Skeletal muscle tissue (tissue), 4 donors: ENCODE measurements around the gene FGD5. TPM values are rescaled to one million over a fixed set of nuclear protein-coding genes. Genes with fewer than 3 reads are reported as not detected.

Source experiments
- H3K27ac ChIP-seq: one replicate; pipeline ENCODE4 v1.7.0; 2013; ENCODE audit warnings: mild to moderate bottlenecking, low read depth, low read length, inconsistent platforms
- H3K27me3 ChIP-seq, 3 donors: one replicate each; pipeline ENCODE4 v1.7.0; 2013; ENCODE audit warnings: low read length in 3 of 3; ENCODE audit not compliant: control insufficient read depth in 3 of 3, insufficient read depth in 3 of 3
- H3K36me3 ChIP-seq, 3 donors: one replicate each; pipeline ENCODE4 v1.7.0; 2013; ENCODE audit warnings: low read length in 3 of 3; ENCODE audit not compliant: control insufficient read depth in 3 of 3, insufficient read depth in 3 of 3
- H3K4me1 ChIP-seq, 3 donors: one replicate each; pipeline ENCODE4 v1.7.0; 2013; ENCODE audit warnings: low read length in 3 of 3, mild to moderate bottlenecking in 3 of 3; ENCODE audit not compliant: control insufficient read depth in 3 of 3, insufficient read depth in 3 of 3
- H3K4me3 ChIP-seq, 3 donors: one replicate each; pipeline ENCODE4 v1.7.0; 2013; ENCODE audit warnings: low read length in 3 of 3
- H3K9ac ChIP-seq, 3 donors: one replicate each; pipeline ENCODE4 v1.7.0; 2013; ENCODE audit warnings: low read length in 3 of 3, mild to moderate bottlenecking in 3 of 3, moderate library complexity in 2 of 3, low read depth in 1 of 3
- H3K9me3 ChIP-seq, 3 donors: one replicate each; pipeline ENCODE4 v1.7.0; 2013; ENCODE audit warnings: low read length in 3 of 3; ENCODE audit not compliant: control insufficient read depth in 3 of 3
- total RNA-seq: library from RNA; depleted of rRNA; stranded (reverse); fragments of >200 nt; gene quantifications from one replicate; pipeline ENCODE4 v1.2.3, GENCODE V29; 2014
- donor health status: Osteomylitis.

Gene FGD5
- total RNA-seq, 1 donor from 2014 or later: 15.7 TPM

DNA sequence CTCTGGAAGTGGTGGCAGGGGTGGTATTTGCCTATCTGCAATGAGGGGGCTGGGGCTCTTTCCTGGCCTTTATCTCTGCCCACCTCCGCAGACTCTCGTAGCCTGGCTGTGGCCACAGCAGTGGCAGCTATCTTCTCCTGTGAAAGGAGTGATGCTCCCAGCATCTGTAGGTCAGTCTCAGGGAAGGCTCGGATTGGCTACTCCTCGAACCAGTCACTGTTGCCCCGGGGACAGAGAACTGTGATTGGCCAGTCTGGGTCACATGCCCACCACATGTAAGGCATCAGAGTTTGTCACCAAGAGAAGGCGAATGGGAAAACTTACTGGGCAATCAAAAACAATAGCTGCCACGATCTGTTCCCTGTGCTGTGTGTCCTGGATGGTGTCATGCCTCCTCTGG, 30.1 kb upstream of the FGD5 start:
- Histone ChIP-seq H3K9ac (no peak overlapping the region), H3K27ac (no peak overlapping the region), H3K4me1 (peaks cover 0 to 11% (median 8%) of the 10 kb centered on the region in 3 donors), H3K36me3 (no peaks in the 10 kb centered on the region), H3K9me3 (no peaks in the 10 kb centered on the region), H3K27me3 (peaks cover 3 to 17% (median 6%) of the 10 kb centered on the region in 3 donors), H3K4me3 (no peak overlapping the region)

- no peak overlapping the region for H3K9ac ChIP-seq
- H3K9me3 ChIP-seq: no peaks in the 10 kb centered on the region
- H3K4me3 ChIP-seq: no peak overlapping the region
Observed at GRCh38 chr3:14789221-14789620, 29.5 kb upstream of the FGD5 start.

GRCh38 chr3:14789640-14790285, 29.0 kb upstream of the FGD5 start:
- Histone ChIP-seq H3K27ac (no peak overlapping the region), H3K27me3 (peaks cover 3 to 17% (median 6%) of the 10 kb centered on the region in 3 donors), H3K4me3 (no peak overlapping the region), H3K4me1 (peaks cover 8 to 16% (median 16%) of the 10 kb centered on the region in 3 donors), H3K36me3 (no peaks in the 10 kb centered on the region), H3K9ac (no peak overlapping the region), H3K9me3 (no peaks in the 10 kb centered on the region)

More at GRCh38 chr3:14789221-14789620, 29.5 kb upstream of the FGD5 start:
- Histone ChIP-seq H3K27me3 (peaks cover 3 to 17% (median 6%) of the 10 kb centered on the region in 3 donors), H3K27ac (no peak overlapping the region), H3K4me1 (peaks cover 5 to 16% (median 13%) of the 10 kb centered on the region in 3 donors), H3K36me3 (no peaks in the 10 kb centered on the region)

DNA sequence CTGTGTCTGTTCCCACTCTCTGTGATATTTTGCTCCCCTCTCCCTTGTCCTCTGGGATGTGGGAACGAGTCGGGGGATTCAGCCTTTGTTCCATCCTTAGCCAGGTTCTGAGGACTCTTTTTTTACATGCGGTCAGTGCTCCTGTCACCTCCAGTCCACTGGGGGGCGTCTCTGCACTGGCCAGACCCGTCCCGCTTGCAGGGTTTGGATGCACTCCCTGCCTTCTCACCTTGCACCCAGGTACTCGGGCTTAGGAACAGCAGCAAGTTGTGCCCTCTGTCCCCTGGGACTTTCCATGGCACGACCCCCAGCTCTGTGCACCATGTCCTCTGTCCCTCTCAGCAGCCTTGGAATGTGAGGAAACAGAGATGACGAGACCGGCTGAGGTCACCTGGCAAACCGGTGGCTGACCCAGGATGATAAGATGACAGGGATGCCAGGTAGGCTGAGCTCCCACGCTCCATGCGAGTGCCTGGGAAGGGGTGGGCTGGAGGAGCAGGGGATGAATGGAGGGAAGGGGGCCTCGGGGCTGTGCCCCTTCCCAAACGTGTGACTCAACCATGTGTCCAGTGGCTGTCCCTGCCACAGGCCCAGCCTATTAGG, 27.3 kb upstream of the FGD5 start:
- H3K4me1 ChIP-seq: peaks cover 8 to 22% (median 16%) of the 10 kb centered on the region in 3 donors
- no peaks in the 10 kb centered on the region for H3K9me3 ChIP-seq
- H3K4me3 ChIP-seq: no peak overlapping the region
- no peaks in the 10 kb centered on the region for H3K36me3 ChIP-seq
- peaks cover 3 to 9% (median 5%) of the 10 kb centered on the region in 3 donors for H3K27me3 ChIP-seq
- no peak overlapping the region for H3K27ac ChIP-seq
- no peak overlapping the region for H3K9ac ChIP-seq

DNA sequence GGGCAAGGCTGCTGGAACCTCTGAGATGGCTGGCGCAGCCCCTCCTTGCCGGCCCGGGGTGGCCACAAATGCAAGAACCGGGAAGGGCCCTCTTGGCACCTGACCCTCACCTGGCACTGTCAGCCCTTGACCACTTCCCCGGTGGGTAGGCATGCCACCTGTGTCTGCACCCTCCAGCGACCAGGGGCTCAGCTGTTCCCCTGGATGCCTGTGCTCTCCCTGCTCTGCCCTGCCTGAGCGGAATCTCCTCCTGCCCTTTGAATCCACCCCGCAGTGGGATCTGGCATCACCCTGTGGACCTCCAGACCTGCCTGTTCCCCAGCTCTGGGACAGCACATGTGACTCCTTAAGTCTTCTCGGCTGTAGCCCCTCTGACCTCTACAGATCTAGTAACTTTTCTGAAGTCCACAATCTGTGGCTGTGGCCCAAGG, 26.1 kb upstream of the FGD5 start:
- Histone ChIP-seq H3K27me3 (peaks cover 2 to 9% (median 4%) of the 10 kb centered on the region in 3 donors), H3K36me3 (no peaks in the 10 kb centered on the region), H3K4me1 (peaks cover 8 to 22% (median 16%) of the 10 kb centered on the region in 3 donors), H3K9ac (no peak overlapping the region), H3K9me3 (no peaks in the 10 kb centered on the region), H3K4me3 (no peak overlapping the region), H3K27ac (no peak overlapping the region)

DNA sequence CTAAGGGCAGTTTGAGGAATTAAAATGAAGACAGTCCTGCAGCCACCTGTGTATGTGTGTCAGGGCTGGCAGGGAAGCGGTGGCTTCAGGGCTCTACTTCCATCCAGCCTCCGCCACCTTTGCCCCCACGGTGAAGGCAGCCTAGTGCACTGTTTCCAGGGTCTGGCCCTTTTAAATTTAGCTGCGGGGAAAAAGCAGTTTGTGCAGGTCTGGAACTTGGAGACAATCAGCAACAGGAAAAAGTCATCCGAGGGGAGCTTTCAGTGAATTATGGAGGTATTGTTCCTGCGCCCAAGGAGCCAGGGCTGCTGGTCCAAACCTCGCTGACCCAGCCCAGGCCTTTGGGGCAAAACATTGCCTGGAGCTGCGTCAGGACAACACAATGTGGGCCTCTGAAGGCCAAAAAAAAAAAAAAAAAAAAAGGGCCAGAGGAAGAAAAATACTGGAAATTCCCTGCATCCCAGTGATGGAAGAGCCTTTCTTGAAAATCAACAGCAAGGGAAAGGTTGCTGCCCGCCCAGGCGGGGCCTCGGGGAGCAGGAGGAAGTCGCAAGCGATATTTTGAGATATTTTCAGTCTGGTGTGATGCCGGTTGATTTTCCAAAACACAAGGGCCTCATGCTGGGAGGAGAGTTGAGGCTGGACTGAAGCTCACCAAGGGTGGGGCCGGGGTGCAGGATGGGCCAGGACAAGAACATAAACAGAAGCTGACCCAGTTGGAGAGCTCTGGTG, 25.5 kb upstream of the FGD5 start:
- no peaks in the 10 kb centered on the region for H3K36me3 ChIP-seq
- H3K4me3 ChIP-seq: no peak overlapping the region
- H3K9me3 ChIP-seq: no peaks in the 10 kb centered on the region
- H3K4me1 ChIP-seq: peaks cover 8 to 22% (median 16%) of the 10 kb centered on the region in 3 donors
- no peak overlapping the region for H3K9ac ChIP-seq
- H3K27me3 ChIP-seq: peaks cover 0 to 9% (median 4%) of the 10 kb centered on the region in 3 donors
- H3K27ac ChIP-seq: no peak overlapping the region

DNA sequence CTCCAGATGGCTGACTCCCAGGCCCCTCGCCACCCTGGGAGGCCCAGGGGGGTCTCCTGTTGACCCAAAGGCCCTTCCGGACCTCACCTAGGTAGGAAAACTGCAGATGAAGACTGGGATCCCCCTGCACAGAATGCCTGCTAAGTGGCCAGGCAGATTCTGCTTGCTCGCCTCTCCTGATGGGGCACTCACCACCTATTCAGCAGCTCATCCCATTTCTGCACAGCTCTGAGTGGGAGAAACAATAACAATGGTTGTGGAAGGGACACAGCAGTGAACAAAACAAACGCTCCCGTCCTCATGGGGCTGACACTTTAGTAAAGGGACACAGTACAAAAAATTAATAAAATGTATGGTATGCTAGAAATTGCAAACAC, 24.9 kb upstream of the FGD5 start:
- Histone ChIP-seq H3K36me3 (no peaks in the 10 kb centered on the region), H3K27me3 (peaks cover 0 to 10% (median 4%) of the 10 kb centered on the region in 3 donors), H3K9me3 (no peaks in the 10 kb centered on the region), H3K4me3 (no peak overlapping the region), H3K9ac (no peak overlapping the region), H3K4me1 (peaks cover 8 to 22% (median 16%) of the 10 kb centered on the region in 3 donors), H3K27ac (no peak overlapping the region)

DNA sequence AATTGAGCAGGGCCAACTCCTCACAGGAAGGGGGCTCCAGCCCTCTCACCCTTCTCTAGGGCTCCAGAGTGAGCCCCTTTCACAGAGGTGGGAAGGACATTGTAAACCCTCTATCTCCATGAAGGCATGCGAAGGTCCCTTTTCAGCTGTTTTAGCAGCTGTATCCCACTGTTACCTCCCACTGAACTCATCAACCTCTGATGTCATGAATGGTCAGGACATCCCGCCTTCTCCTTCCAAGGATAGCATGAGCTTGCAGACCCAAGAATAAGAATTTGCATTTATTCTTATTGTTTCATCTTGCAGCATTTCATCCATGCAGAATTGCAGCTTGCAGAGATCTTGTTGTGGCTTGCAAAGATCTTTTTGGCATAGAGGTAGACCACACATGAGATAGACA, 24.3 kb upstream of the FGD5 start:
- Histone ChIP-seq H3K9me3 (no peaks in the 10 kb centered on the region), H3K4me1 (peaks cover 8 to 22% (median 16%) of the 10 kb centered on the region in 3 donors), H3K27me3 (peaks cover 0 to 10% (median 4%) of the 10 kb centered on the region in 3 donors), H3K9ac (no peak overlapping the region), H3K4me3 (no peak overlapping the region), H3K36me3 (no peaks in the 10 kb centered on the region), H3K27ac (no peak overlapping the region)

DNA sequence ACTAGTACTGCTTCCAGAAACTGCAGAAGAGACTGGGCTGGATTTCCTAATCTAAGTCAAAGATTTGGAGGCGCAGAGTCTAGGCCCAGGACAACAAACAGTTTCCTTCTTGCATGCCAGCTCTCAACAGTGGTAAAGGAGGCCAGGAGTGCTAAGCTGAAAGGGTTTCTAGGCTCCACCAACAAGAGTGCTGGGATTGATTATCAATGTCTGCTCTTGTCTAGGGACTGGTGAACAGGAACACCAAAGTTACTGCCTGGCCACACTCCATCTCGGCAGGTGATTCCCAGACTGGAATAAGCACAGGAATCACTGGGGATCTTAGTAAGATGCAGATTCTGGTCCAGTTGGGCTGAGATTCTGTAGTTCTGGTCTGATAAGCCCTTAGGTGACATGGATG, 22.8 kb upstream of the FGD5 start:
- no peak overlapping the region for H3K4me3 ChIP-seq
- no peaks in the 10 kb centered on the region for H3K36me3 ChIP-seq
- H3K9me3 ChIP-seq: no peaks in the 10 kb centered on the region
- peaks cover 0 to 17% (median 6%) of the 10 kb centered on the region in 3 donors for H3K27me3 ChIP-seq
- H3K4me1 ChIP-seq: peaks cover 8 to 22% (median 16%) of the 10 kb centered on the region in 3 donors
- no peak overlapping the region for H3K9ac ChIP-seq
- no peak overlapping the region for H3K27ac ChIP-seq
